GM12891 (cell line): ENCODE measurements around the gene GPR84.

Experiments
- POLR2A ChIP-seq: IDR thresholded peaks from 2 replicates; pipeline ENCODE4 v1.6.1; 2011; ENCODE audit warnings: low read depth, low read length, control low read depth
- POLR2AphosphoS5 ChIP-seq: IDR thresholded peaks from 2 replicates; pipeline ENCODE4 v1.6.1; 2011; ENCODE audit warnings: low read depth, low read length, control low read depth
- TAF1 ChIP-seq: IDR thresholded peaks from 2 replicates; pipeline ENCODE4 v1.6.1; 2011; ENCODE audit warnings: low read depth, low read length, control low read depth

GRCh38 chr12:54405573-54405972 lies 41.3 kb upstream of the GPR84 start:
- TF ChIP-seq TAF1 (no peak), POLR2AphosphoS5 (no peak), POLR2A (no peak)
